Sigmoid colon (tissue), 4 donors: Measurements from ENCODE around the gene PPP2R2B.

ENCODE experiments used
- EP300 ChIP-seq, 4 donors: sonication (generic); formaldehyde crosslinking; IDR thresholded peaks; one replicate each; pipeline ENCODE4 v1.6.1; 2017; ENCODE audit warnings: antibody characterized with exemption in 4 of 4
- POLR2A ChIP-seq, 2 donors: fragments of 450-650 bp; IDR thresholded peaks; one replicate each; pipeline ENCODE4 v1.6.1; 2016; ENCODE audit warnings: antibody characterized with exemption in 2 of 2, mild to moderate bottlenecking in 2 of 2, moderate library complexity in 2 of 2
- TF ChIP-seq, protein P1 (sequence below), 4 experiments: fragments of 450-650 bp in 3 of 4; fragments of 200-600 bp in 1 of 4; IDR thresholded peaks; one replicate each; pipeline ENCODE4 v1.5.1; 2016 to 2019; ENCODE audit warnings: antibody characterized with exemption in 4 of 4, mild to moderate bottlenecking in 3 of 4, moderate library complexity in 2 of 4

DNA sequence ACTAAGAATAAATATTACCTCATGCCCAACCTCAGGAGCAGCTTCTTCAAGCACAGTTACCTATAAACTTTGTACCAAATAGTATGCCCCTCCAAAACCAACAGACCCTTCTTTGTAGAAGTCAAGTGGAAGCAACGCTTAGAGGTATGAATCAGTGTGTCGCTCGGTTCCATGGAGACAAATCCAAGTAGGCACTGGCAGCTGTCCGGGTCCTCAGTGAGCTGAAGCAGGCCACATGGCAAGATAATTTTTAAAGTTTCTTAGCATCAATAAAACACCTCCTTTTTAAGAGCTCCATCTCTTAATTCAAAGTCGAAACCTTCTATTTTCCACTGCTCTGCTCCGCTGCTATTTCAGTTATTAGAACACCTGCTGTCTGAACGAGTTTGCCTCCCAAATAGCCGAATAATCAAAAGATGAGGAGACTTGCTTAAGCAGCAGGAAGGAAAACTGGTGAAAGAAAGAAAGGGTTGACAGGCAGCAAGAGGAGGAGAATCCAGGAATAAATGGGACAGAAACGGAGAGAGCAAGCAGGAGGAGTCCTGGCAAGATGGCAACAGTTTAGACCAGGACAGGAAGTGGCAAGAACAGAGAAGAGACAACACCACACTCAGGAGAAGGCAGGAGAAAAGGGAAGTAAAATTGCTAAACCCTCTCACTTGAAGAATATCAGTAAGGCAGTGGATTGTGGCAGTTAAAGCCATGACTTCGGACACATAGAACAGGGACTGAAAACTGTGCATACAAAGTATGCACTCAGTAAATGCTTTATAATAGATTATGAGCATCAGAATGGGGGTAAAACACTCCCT, 65.0 kb downstream of the PPP2R2B start:
- TF ChIP-seq, protein P1, sequence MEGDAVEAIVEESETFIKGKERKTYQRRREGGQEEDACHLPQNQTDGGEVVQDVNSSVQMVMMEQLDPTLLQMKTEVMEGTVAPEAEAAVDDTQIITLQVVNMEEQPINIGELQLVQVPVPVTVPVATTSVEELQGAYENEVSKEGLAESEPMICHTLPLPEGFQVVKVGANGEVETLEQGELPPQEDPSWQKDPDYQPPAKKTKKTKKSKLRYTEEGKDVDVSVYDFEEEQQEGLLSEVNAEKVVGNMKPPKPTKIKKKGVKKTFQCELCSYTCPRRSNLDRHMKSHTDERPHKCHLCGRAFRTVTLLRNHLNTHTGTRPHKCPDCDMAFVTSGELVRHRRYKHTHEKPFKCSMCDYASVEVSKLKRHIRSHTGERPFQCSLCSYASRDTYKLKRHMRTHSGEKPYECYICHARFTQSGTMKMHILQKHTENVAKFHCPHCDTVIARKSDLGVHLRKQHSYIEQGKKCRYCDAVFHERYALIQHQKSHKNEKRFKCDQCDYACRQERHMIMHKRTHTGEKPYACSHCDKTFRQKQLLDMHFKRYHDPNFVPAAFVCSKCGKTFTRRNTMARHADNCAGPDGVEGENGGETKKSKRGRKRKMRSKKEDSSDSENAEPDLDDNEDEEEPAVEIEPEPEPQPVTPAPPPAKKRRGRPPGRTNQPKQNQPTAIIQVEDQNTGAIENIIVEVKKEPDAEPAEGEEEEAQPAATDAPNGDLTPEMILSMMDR (IDR thresholded peaks at IDR 0.05) = no peak
- TF ChIP-seq POLR2A (IDR thresholded peaks at IDR 0.05) = no peak
- TF ChIP-seq EP300 (IDR thresholded peaks at IDR 0.05) = no peak
